ENCODE data around the gene COA6.

The COA6 gene

DNA sequence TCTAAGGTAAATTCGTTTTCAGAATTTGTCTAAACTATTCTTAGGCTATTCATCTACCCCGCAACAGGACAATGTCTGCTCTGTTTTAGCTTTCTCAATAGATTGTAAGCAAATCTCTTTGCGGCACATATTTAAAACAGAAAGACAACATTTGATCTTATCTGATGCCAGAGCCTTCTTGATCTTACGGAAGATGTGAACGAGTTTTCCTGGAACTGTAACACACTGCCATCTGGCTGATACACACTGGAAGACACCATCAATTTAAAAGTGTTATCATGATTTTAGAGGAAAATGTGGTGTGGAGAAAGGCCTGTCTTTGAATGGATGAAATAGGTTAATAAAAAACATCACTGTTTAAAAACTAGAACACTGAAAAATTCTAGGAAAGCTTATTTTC lies 36.1 kb downstream of the COA6 start:
- no peaks in the 10 kb centered on the region for H3K9me3 ChIP-seq (ENCODE audit: low read depth, low read length)
- TF ChIP-seq POLR2AphosphoS5 (IDR thresholded peaks at IDR 0.05; ENCODE audit: borderline replicate concordance, low read depth, low read length): no peak
- TF ChIP-seq EZH2 (IDR thresholded peaks at IDR 0.05): no peak
- TF ChIP-seq FOXP2 (optimal IDR thresholded peaks at IDR 0.05; ENCODE audit: control extremely low read depth, extremely low read length, insufficient read depth): no peak
- H3K4me3 ChIP-seq: no peak overlapping the region
- no peak overlapping the region for H3K27ac ChIP-seq
- H3K9ac ChIP-seq (ENCODE audit: insufficient read length): no peak overlapping the region
- DNase-seq (ENCODE audit: low read depth, low spot score): no peak
- H3K36me3 ChIP-seq (ENCODE audit: insufficient read depth, low read length): peaks cover 16% of the 10 kb centered on the region; the same call in 1 of the 2 replicates

DNA sequence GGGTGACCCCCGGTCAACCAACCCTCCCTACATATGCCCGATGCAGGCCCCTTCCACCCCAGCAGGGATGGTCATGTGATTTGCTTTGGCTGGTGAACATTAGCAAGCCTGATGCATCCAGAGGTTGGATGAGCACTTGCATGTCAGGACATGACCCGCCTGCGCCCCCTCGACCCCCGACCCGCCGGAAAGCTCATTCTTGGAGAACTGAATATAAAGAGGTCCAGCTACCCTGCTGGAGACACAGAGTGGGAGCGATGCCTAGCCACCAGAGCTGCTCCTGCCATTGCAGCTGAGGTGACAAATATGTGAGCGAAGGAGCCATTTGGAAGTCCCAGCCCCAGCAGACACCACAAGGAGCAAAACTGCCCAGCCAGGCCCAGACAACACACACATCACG lies 39.6 kb downstream of the COA6 start:
- Histone ChIP-seq H3K9ac (ENCODE audit: insufficient read length) (no peak overlapping the region), H3K36me3 (ENCODE audit: insufficient read depth, low read length) (peaks cover 18% of the 10 kb centered on the region; the same call in 1 of the 2 replicates), H3K27ac (no peak overlapping the region), H3K9me3 (ENCODE audit: low read depth, low read length) (no peaks in the 10 kb centered on the region), H3K4me3 (no peak overlapping the region)
- DNase-seq (ENCODE audit: low read depth, low spot score): no peak
- TF ChIP-seq EZH2 (IDR thresholded peaks at IDR 0.05) (no peak), POLR2AphosphoS5 (IDR thresholded peaks at IDR 0.05; ENCODE audit: borderline replicate concordance, low read depth, low read length) (no peak), FOXP2 (optimal IDR thresholded peaks at IDR 0.05; ENCODE audit: control extremely low read depth, extremely low read length, insufficient read depth) (no peak)

DNA sequence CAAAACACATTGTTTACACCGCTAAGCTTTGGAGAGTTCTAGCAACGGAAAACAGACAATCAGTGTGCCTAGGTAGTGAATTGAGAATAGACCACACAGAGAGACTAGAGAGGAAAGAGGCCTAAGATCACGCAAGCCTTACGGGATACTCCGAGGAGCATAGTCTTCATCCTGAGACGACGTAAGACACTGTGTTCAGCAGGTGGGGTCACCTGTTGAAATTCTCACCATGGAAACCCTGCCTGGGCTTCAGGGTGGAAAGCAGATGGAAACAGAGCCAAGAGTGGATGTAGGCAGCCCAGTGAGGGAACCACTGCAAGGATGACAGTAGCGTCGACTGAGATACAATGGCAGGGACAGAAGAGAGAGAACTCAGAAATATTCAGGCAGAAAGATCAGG lies 40.2 kb downstream of the COA6 start:
- Histone ChIP-seq H3K27ac (no peak overlapping the region), H3K36me3 (ENCODE audit: insufficient read depth, low read length) (peaks cover 18% of the 10 kb centered on the region; the same call in 1 of the 2 replicates), H3K9ac (ENCODE audit: insufficient read length) (no peak overlapping the region), H3K4me3 (no peak overlapping the region), H3K9me3 (ENCODE audit: low read depth, low read length) (no peaks in the 10 kb centered on the region)
- DNase-seq (ENCODE audit: low read depth, low spot score): no peak
- TF ChIP-seq POLR2AphosphoS5 (IDR thresholded peaks at IDR 0.05; ENCODE audit: borderline replicate concordance, low read depth, low read length) (no peak), EZH2 (IDR thresholded peaks at IDR 0.05) (no peak), FOXP2 (optimal IDR thresholded peaks at IDR 0.05; ENCODE audit: control extremely low read depth, extremely low read length, insufficient read depth) (no peak)

DNA sequence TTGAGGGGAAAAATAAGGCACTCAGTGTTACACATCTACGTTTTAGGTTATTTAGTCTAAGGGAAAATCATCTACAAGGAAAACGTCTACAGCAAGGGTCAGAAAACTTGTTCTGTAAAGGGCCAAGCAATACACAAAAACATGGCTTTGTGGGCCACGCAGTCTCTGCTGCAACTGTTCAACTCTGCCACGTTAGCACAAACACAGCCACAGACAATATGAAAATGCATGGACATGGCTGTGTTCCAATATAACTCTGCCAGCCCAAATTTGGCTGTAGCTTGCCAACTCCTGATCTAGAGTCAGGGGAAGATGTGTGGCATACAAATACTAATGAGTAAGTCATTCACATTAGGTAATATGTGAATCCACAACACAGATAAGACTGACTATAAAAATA lies 40.7 kb downstream of the COA6 start:
- Histone ChIP-seq H3K4me3 (no peak overlapping the region), H3K9ac (ENCODE audit: insufficient read length) (no peak overlapping the region), H3K9me3 (ENCODE audit: low read depth, low read length) (no peaks in the 10 kb centered on the region), H3K36me3 (ENCODE audit: insufficient read depth, low read length) (peaks cover 14% of the 10 kb centered on the region; the same call in 1 of the 2 replicates), H3K27ac (no peak overlapping the region)
- no peak for TF ChIP-seq POLR2AphosphoS5 (IDR thresholded peaks at IDR 0.05; ENCODE audit: borderline replicate concordance, low read depth, low read length)
- TF ChIP-seq FOXP2 (optimal IDR thresholded peaks at IDR 0.05; ENCODE audit: control extremely low read depth, extremely low read length, insufficient read depth): no peak
- TF ChIP-seq EZH2 (IDR thresholded peaks at IDR 0.05): no peak
- DNase-seq (ENCODE audit: low read depth, low spot score): no peak

DNA sequence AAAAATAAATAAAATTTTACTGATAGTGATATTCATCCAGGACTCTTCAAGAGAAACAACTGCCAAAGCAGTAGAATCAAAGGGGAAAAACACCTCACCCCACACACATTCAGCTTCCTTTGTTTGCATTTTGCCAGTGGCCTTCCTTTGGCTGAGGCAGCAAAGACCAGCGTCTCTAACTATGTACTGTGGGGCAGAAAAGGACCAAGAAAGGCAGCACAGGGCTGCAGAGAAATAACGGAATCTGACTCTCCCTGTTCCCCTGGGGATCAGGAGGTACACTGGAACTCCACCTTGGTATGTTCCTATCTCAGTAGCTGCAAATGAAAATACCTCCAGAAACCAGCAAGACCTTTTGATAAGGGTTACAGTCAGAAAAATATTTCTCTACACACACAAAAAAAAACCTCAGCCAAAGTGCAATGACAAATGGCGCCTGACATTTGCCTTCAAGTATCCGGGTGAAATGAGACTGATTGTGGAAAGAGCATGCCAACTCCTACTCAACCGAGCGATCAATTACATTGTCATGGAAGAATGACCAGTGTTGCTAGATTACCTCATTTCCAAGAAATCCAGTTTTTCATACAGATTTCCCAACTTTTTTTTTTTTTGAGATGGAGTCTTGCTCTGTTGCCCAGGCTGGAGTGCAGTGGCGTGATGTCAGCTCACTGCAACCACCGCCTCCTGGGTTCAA lies 54.8 kb downstream of the COA6 start:
- H3K4me3 ChIP-seq: no peak overlapping the region
- no peak overlapping the region for H3K27ac ChIP-seq
- no peak overlapping the region for H3K9ac ChIP-seq (ENCODE audit: insufficient read length)
- H3K36me3 ChIP-seq (ENCODE audit: insufficient read depth, low read length): peaks cover 29% of the 10 kb centered on the region
- DNase-seq (ENCODE audit: low read depth, low spot score): no peak
- no peaks in the 10 kb centered on the region for H3K9me3 ChIP-seq (ENCODE audit: low read depth, low read length)
- TF ChIP-seq POLR2AphosphoS5 (IDR thresholded peaks at IDR 0.05; ENCODE audit: borderline replicate concordance, low read depth, low read length) (no peak), EZH2 (IDR thresholded peaks at IDR 0.05) (no peak), FOXP2 (optimal IDR thresholded peaks at IDR 0.05; ENCODE audit: control extremely low read depth, extremely low read length, insufficient read depth) (no peak)

DNA sequence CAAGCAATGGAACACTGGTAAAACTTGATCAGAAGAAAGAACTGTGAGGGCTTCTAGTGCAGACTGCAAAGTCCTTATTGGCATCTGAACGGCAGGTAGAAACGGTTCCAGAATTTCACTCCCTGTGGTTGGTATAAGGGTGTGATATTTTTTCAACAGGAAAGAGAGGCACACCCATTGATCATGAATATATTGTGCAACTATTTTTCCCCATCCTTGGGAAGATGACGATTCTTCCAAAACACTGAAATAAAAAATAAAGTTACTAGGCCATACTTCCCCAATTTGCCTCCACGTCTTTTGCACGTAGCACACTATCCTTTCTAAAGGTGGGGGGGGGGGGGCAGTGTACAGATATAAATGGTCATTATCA lies 56.2 kb downstream of the COA6 start:
- no peak overlapping the region for H3K27ac ChIP-seq
- no peak for DNase-seq (ENCODE audit: low read depth, low spot score)
- TF ChIP-seq EZH2 (IDR thresholded peaks at IDR 0.05) (no peak), FOXP2 (optimal IDR thresholded peaks at IDR 0.05; ENCODE audit: control extremely low read depth, extremely low read length, insufficient read depth) (no peak), POLR2AphosphoS5 (IDR thresholded peaks at IDR 0.05; ENCODE audit: borderline replicate concordance, low read depth, low read length) (no peak)
- H3K4me3 ChIP-seq: no peak overlapping the region
- no peak overlapping the region for H3K9ac ChIP-seq (ENCODE audit: insufficient read length)
- peaks cover 35% of the 10 kb centered on the region for H3K36me3 ChIP-seq (ENCODE audit: insufficient read depth, low read length)
- no peaks in the 10 kb centered on the region for H3K9me3 ChIP-seq (ENCODE audit: low read depth, low read length)

DNA sequence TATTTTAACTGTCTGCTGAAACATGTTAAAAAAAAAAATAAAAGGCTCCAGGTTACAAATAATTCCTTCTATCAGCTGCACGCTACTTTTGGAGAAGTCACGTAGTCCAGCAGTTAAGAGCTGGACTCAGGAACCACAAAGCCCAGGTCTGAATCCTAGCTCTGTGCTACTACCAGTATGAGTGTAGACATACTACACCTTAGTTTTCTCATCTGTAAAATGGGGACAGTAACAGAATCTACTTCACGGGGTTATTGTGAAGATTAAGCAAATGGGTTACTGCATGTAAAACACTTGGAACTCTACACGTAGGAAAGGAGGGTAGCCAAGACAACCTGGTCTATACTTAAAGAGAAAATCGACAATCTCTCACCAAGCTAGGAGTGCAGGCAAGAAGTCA lies 57.4 kb downstream of the COA6 start:
- H3K9ac ChIP-seq (ENCODE audit: insufficient read length): no peak overlapping the region
- H3K4me3 ChIP-seq: no peak overlapping the region
- peaks cover 30% of the 10 kb centered on the region for H3K36me3 ChIP-seq (ENCODE audit: insufficient read depth, low read length)
- H3K9me3 ChIP-seq (ENCODE audit: low read depth, low read length): no peaks in the 10 kb centered on the region
- H3K27ac ChIP-seq: no peak overlapping the region
- DNase-seq (ENCODE audit: low read depth, low spot score): no peak
- no peak for TF ChIP-seq POLR2AphosphoS5 (IDR thresholded peaks at IDR 0.05; ENCODE audit: borderline replicate concordance, low read depth, low read length)
- no peak for TF ChIP-seq FOXP2 (optimal IDR thresholded peaks at IDR 0.05; ENCODE audit: control extremely low read depth, extremely low read length, insufficient read depth)
- no peak for TF ChIP-seq EZH2 (IDR thresholded peaks at IDR 0.05)

DNA sequence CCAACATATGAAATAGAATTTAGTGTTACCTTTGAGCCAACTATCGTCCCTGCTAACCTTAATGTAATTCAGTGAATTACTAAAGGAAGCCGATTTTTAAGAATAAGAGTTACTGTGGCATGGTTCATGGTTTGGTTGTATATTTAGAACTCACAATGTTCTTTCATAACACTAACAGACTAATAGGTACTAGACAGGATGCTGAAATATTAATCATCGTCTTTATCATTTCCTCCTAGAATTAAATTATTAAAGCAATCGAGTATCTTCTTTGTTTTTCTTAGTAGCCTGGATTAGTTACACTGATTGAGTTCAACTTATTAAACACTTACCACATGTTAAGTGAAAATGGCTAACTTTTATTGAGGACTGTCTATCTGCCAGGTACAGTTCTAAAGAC lies 58.0 kb downstream of the COA6 start:
- Histone ChIP-seq H3K9ac (ENCODE audit: insufficient read length) (no peak overlapping the region), H3K9me3 (ENCODE audit: low read depth, low read length) (no peaks in the 10 kb centered on the region), H3K36me3 (ENCODE audit: insufficient read depth, low read length) (peaks cover 30% of the 10 kb centered on the region), H3K4me3 (no peak overlapping the region), H3K27ac (no peak overlapping the region)
- no peak for TF ChIP-seq EZH2 (IDR thresholded peaks at IDR 0.05)
- no peak for TF ChIP-seq POLR2AphosphoS5 (IDR thresholded peaks at IDR 0.05; ENCODE audit: borderline replicate concordance, low read depth, low read length)
- no peak for TF ChIP-seq FOXP2 (optimal IDR thresholded peaks at IDR 0.05; ENCODE audit: control extremely low read depth, extremely low read length, insufficient read depth)
- no peak for DNase-seq (ENCODE audit: low read depth, low spot score)
